Liver (tissue), 9 donors: Measurements from ENCODE around the gene FANK1. TPM values are rescaled to one million over a fixed set of nuclear protein-coding genes. Genes with fewer than 3 reads are reported as not detected.
"Not testable (repeated sequence)": the region's sequence is repeated elsewhere in the genome, so short reads cannot be mapped to it uniquely, and the experiment has no call there.

ENCODE experiments used
- DNase-seq: peaks from one replicate; pipeline ENCODE4 v3.0.0-alpha.2; 2017; ENCODE audit warnings: low spot score
- H3K27ac ChIP-seq, 2 donors: one replicate each; pipeline ENCODE4 v1.7.0; 2013; ENCODE audit warnings: inconsistent platforms in 2 of 2, low read length in 2 of 2, control low read depth in 1 of 2, low read depth in 1 of 2, mild to moderate bottlenecking in 1 of 2
- H3K27me3 ChIP-seq, 4 donors: one replicate each; pipeline versions ENCODE4 v1.6.1 to v1.7.0; 2013; ENCODE audit warnings: low read length in 3 of 4, inconsistent platforms in 1 of 4, mild to moderate bottlenecking in 1 of 4, moderate library complexity in 1 of 4; ENCODE audit not compliant: control insufficient read depth in 4 of 4, insufficient read depth in 4 of 4
- H3K36me3 ChIP-seq, 4 donors: one replicate each; pipeline versions ENCODE4 v1.6.1 to v1.7.0; 2013; ENCODE audit warnings: low read length in 3 of 4, mild to moderate bottlenecking in 3 of 4, low read depth in 1 of 4, moderate library complexity in 1 of 4; ENCODE audit not compliant: control insufficient read depth in 4 of 4, insufficient read depth in 3 of 4
- H3K4me1 ChIP-seq, 4 donors: one replicate each; pipeline versions ENCODE4 v1.6.1 to v1.7.0; 2013; ENCODE audit warnings: low read length in 3 of 4, mild to moderate bottlenecking in 3 of 4, moderate library complexity in 1 of 4; ENCODE audit not compliant: control insufficient read depth in 4 of 4, insufficient read depth in 4 of 4
- H3K4me3 ChIP-seq, 3 donors: one replicate each; pipeline versions ENCODE4 v1.6.1 to v1.7.0; 2013; ENCODE audit warnings: low read length in 3 of 3, control low read depth in 1 of 3, low read depth in 1 of 3, mild to moderate bottlenecking in 1 of 3
- H3K9ac ChIP-seq, 2 donors: one replicate each; pipeline ENCODE4 v1.7.0; 2013; ENCODE audit warnings: low read length in 2 of 2, mild to moderate bottlenecking in 2 of 2, moderate library complexity in 2 of 2, control low read depth in 1 of 2, low read depth in 1 of 2
- H3K9me3 ChIP-seq, 4 donors: one replicate each; pipeline versions ENCODE4 v1.6.1 to v1.7.0; 2013; ENCODE audit warnings: low read length in 3 of 4; ENCODE audit not compliant: control insufficient read depth in 4 of 4
- ATF3 ChIP-seq: IDR thresholded peaks from 2 replicates; pipeline ENCODE4 v1.6.1; 2016; ENCODE audit warnings: antibody characterized with exemption
- CTCF ChIP-seq: fragments of 150-350 bp; IDR thresholded peaks from 2 replicates; pipeline ENCODE4 v1.5.1; 2017; ENCODE audit warnings: improper control_type of control experiment, low read depth, low read length; ENCODE audit not compliant: missing input control
- EGR1 ChIP-seq, 2 donors: IDR thresholded peaks; 2 replicates each; pipeline ENCODE4 v1.6.1; 2016 to 2018; ENCODE audit warnings: antibody characterized with exemption in 2 of 2, low read depth in 2 of 2
- FOXA1 ChIP-seq: IDR thresholded peaks from 2 replicates; pipeline ENCODE4 v1.6.1; 2016; ENCODE audit warnings: antibody characterized with exemption
- FOXA2 ChIP-seq: IDR thresholded peaks from 2 replicates; pipeline ENCODE4 v1.6.1; 2016; ENCODE audit warnings: antibody characterized with exemption
- GABPA ChIP-seq, 2 donors: IDR thresholded peaks in 1 of 2; conservative IDR thresholded peaks in 1 of 2; 2 replicates each; pipeline ENCODE4 v1.6.1; 2016; ENCODE audit warnings: antibody characterized with exemption in 2 of 2, mild to moderate bottlenecking in 1 of 2, moderate library complexity in 1 of 2
- HNF4A ChIP-seq, 2 donors: conservative IDR thresholded peaks; 2 replicates each; pipeline ENCODE4 v1.6.1; 2016; ENCODE audit warnings: antibody characterized with exemption in 2 of 2, mild to moderate bottlenecking in 2 of 2
- HNF4G ChIP-seq: IDR thresholded peaks from 2 replicates; pipeline ENCODE4 v1.6.1; 2016; ENCODE audit warnings: antibody characterized with exemption
- JUND ChIP-seq, 2 donors: IDR thresholded peaks; 2 replicates each; pipeline ENCODE4 v1.6.1; 2016; ENCODE audit warnings: antibody characterized with exemption in 2 of 2
- MAX ChIP-seq: IDR thresholded peaks from 2 replicates; pipeline ENCODE4 v1.6.1; 2016; ENCODE audit warnings: antibody characterized with exemption
- NR2F2 ChIP-seq: IDR thresholded peaks from 2 replicates; pipeline ENCODE4 v1.6.1; 2016; ENCODE audit warnings: antibody characterized with exemption
- RAD21 ChIP-seq, 2 donors: IDR thresholded peaks; 2 replicates each; pipeline ENCODE4 v1.6.1; 2016; ENCODE audit warnings: antibody characterized with exemption in 2 of 2, mild to moderate bottlenecking in 2 of 2
- REST ChIP-seq: IDR thresholded peaks from 2 replicates; pipeline ENCODE4 v1.6.1; 2016; ENCODE audit warnings: antibody characterized with exemption, mild to moderate bottlenecking
- SP1 ChIP-seq: IDR thresholded peaks from 2 replicates; pipeline ENCODE4 v1.6.1; 2018; ENCODE audit warnings: antibody characterized with exemption, mild to moderate bottlenecking
- TAF1 ChIP-seq: conservative IDR thresholded peaks from 2 replicates; pipeline ENCODE4 v1.6.1; 2016; ENCODE audit warnings: antibody characterized with exemption, mild to moderate bottlenecking
- YY1 ChIP-seq: IDR thresholded peaks from 2 replicates; pipeline ENCODE4 v1.6.1; 2016; ENCODE audit warnings: antibody characterized with exemption, mild to moderate bottlenecking
- ZBTB33 ChIP-seq: IDR thresholded peaks from 2 replicates; pipeline ENCODE4 v1.6.1; 2016; ENCODE audit warnings: antibody characterized with exemption
- WGBS: extraction: QIAGEN DNeasy Blood & Tissue Kit; methylation state at CpG from one replicate; pipeline ENCODE4 v1.1.7; 2013; 5-methylcytosine and 5-hydroxymethylcytosine counted together
- polyA plus RNA-seq, 2 donors: library from polyadenylated mRNA; stranded (reverse) in 1 of 2; unstranded in 1 of 2; fragments of 200-250 nt in 1 of 2; fragments of >200 nt in 1 of 2; fragmentation: Nextera tagmentation in 1 of 2; extraction: Ambion mirVana in 1 of 2; gene quantifications; one replicate each; pipeline versions ENCODE4 v1.2.1 to v1.2.3, GENCODE V29; 2013 to 2015
- total RNA-seq, 2 donors: library from RNA; depleted of rRNA; stranded (reverse); fragments of >200 nt; gene quantifications; one replicate each; pipeline ENCODE4 v1.2.3, GENCODE V29; 2014
- donor health status: healthy.
- donor health status: healthy.
- donor health status: healthy.
- donor health status: healthy.
- donor health status: healthy.

Gene FANK1
- total and polyA plus RNA-seq, 4 donors = 0.28 TPM; not detected in 3

GRCh38 chr10:125921643-125922306 is 25.4 kb downstream of the FANK1 start:
- H3K36me3 ChIP-seq, H3K27me3 ChIP-seq, H3K4me3 ChIP-seq, DNase-seq, H3K9me3 ChIP-seq, H3K27ac ChIP-seq, H3K4me1 ChIP-seq, H3K9ac ChIP-seq: not testable (repeated sequence)
- WGBS = 88% methylated on average over 2 of the region's 2 CpGs

GRCh38 chr10:125925262-125925834 is 29.0 kb downstream of the FANK1 start:
- Histone ChIP-seq H3K4me3 (no peak overlapping the region), H3K9ac (no peak overlapping the region), H3K27me3 (no peaks in the 10 kb centered on the region), H3K27ac (no peak overlapping the region), H3K4me1 (no peaks in the 10 kb centered on the region), H3K36me3 (no peaks in the 10 kb centered on the region), H3K9me3 (no peaks in the 10 kb centered on the region)
- no peak for TF ChIP-seq TAF1
- TF ChIP-seq EGR1 (IDR thresholded peaks at IDR 0.05; ENCODE audit: low read depth in 2 of 2) = no peak
- TF ChIP-seq GABPA (IDR thresholded peaks at IDR 0.05 in 1 of 2, conservative IDR thresholded peaks at IDR 0.05 in 1 of 2) = no peak
- TF ChIP-seq ATF3 = no peak
- TF ChIP-seq JUND (IDR thresholded peaks at IDR 0.05) = no peak
- TF ChIP-seq HNF4A (conservative IDR thresholded peaks at IDR 0.05) = no peak
- 65% methylated on average over 5 of the region's 5 CpGs for WGBS
- DNase-seq = no peak

GRCh38 chr10:125926247-125926646 is 29.9 kb downstream of the FANK1 start:
- Histone ChIP-seq H3K4me3 (no peak overlapping the region), H3K9me3 (no peaks in the 10 kb centered on the region), H3K9ac (no peak overlapping the region), H3K4me1 (no peaks in the 10 kb centered on the region), H3K27ac (no peak overlapping the region), H3K27me3 (no peaks in the 10 kb centered on the region), H3K36me3 (no peaks in the 10 kb centered on the region)
- 56% methylated on average over 5 of the region's 5 CpGs for WGBS
- no peak for TF ChIP-seq SP1
- no peak for TF ChIP-seq MAX
- no peak for TF ChIP-seq ZBTB33
- no peak for TF ChIP-seq GABPA (IDR thresholded peaks at IDR 0.05 in 1 of 2, conservative IDR thresholded peaks at IDR 0.05 in 1 of 2)
- TF ChIP-seq REST = no peak
- TF ChIP-seq TAF1 = no peak
- no peak for TF ChIP-seq CTCF
- TF ChIP-seq NR2F2 = no peak
- TF ChIP-seq FOXA2 = no peak
- TF ChIP-seq HNF4G = no peak
- TF ChIP-seq EGR1 (IDR thresholded peaks at IDR 0.05; ENCODE audit: low read depth in 2 of 2) = no peak
- TF ChIP-seq ATF3 = no peak
- TF ChIP-seq HNF4A (conservative IDR thresholded peaks at IDR 0.05) = no peak
- no peak for TF ChIP-seq RAD21 (IDR thresholded peaks at IDR 0.05)
- TF ChIP-seq FOXA1 = no peak
- no peak for TF ChIP-seq JUND (IDR thresholded peaks at IDR 0.05)
- no peak for TF ChIP-seq YY1
- no peak for DNase-seq
